Activated B cell treated with CpG ODN at 0.5 μM for 24 hours (primary cell): ENCODE measurements around the gene NTF3. TPM values are rescaled to one million over a fixed set of nuclear protein-coding genes. Genes with fewer than 3 reads are reported as not detected.

Experiments
- ATAC-seq: fragments of 200-7000 bp; cut with Tn5 transposase; one replicate; pipeline ENCODE4 v1.10.0; 2021; ENCODE audit warnings: low read depth, mild to moderate bottlenecking, moderate library complexity
- CTCF ChIA-PET: fragments of 350-600 bp; sonication (Branson Sonifier 250); formaldehyde crosslinking; loops from one replicate; lab custom pipeline; 2021; ENCODE audit warnings: antibody characterized with exemption; lab: Charles Lee
- POLR2A ChIA-PET: fragments of 350-600 bp; sonication (Branson Sonifier 250); formaldehyde crosslinking; loops from one replicate; lab custom pipeline; 2021; ENCODE audit warnings: antibody characterized with exemption; lab: Charles Lee
- DNase-seq: peaks from one replicate; pipeline ENCODE4 v3.0.0; 2022
- H3K27ac Mint-ChIP-seq: one replicate; pipeline ENCODE4 v1.8.0; 2020; ENCODE audit warnings: mixed read lengths
- H3K27me3 Mint-ChIP-seq: one replicate; pipeline ENCODE4 v1.8.0; 2021; ENCODE audit warnings: mixed read lengths
- H3K36me3 Mint-ChIP-seq: one replicate; pipeline ENCODE4 v1.8.0; 2021; ENCODE audit warnings: low read depth, mixed read lengths
- H3K4me1 Mint-ChIP-seq: one replicate; pipeline ENCODE4 v1.8.0; 2021; ENCODE audit warnings: mixed read lengths
- H3K4me3 Mint-ChIP-seq: one replicate; pipeline ENCODE4 v1.8.0; 2020; ENCODE audit warnings: mild to moderate bottlenecking, mixed read lengths
- H3K9me3 Mint-ChIP-seq: one replicate; pipeline ENCODE4 v1.8.0; 2020; ENCODE audit warnings: mixed read lengths
- CTCF ChIP-seq: fragments of 200-600 bp; IDR thresholded peaks from one replicate; pipeline ENCODE4 v1.8.0; 2022; ENCODE audit warnings: antibody characterized with exemption, mild to moderate bottlenecking
- intact Hi-C: fragments of 100-400 bp; cut with micrococcal nuclease; formaldehyde crosslinking; loops from one replicate; pipeline ENCODE4 v1.15.1; 2024
- total RNA-seq: library from RNA; stranded (reverse); gene quantifications from 2 replicates; pipeline ENCODE4 v1.2.3, GENCODE V29; 2022

Gene NTF3
- total RNA-seq, 1 donor from 2014 or later = not detected

GRCh38 chr12:5466521-5466960 lies 34.6 kb downstream of the NTF3 start:
- ATAC-seq (no peak), DNase-seq (no peak)
- TF ChIP-seq CTCF = no peak
- ChIA-PET POLR2A (no interaction called here), CTCF (no interaction called here)
- intact Hi-C loops = no loop called here
- Mint-ChIP-seq H3K9me3 (no peaks in the 10 kb centered on the region), H3K36me3 (no peaks in the 10 kb centered on the region), H3K27ac (no peak overlapping the region), H3K27me3 (peaks cover 6% of the 10 kb centered on the region), H3K4me3 (no peak overlapping the region), H3K4me1 (no peaks in the 10 kb centered on the region)

GRCh38 chr12:5467931-5468330 lies 36.0 kb downstream of the NTF3 start:
- intact Hi-C loops = no loop called here
- no peak overlapping the region for H3K4me3 Mint-ChIP-seq
- ATAC-seq (no peak), DNase-seq (no peak)
- no peaks in the 10 kb centered on the region for H3K9me3 Mint-ChIP-seq
- POLR2A ChIA-PET = no interaction called here
- no peak for TF ChIP-seq CTCF
- H3K27ac Mint-ChIP-seq = no peak overlapping the region
- H3K27me3 Mint-ChIP-seq = peaks cover 6% of the 10 kb centered on the region
- CTCF ChIA-PET = no interaction called here
- H3K4me1 Mint-ChIP-seq = no peaks in the 10 kb centered on the region
- no peaks in the 10 kb centered on the region for H3K36me3 Mint-ChIP-seq

DNA sequence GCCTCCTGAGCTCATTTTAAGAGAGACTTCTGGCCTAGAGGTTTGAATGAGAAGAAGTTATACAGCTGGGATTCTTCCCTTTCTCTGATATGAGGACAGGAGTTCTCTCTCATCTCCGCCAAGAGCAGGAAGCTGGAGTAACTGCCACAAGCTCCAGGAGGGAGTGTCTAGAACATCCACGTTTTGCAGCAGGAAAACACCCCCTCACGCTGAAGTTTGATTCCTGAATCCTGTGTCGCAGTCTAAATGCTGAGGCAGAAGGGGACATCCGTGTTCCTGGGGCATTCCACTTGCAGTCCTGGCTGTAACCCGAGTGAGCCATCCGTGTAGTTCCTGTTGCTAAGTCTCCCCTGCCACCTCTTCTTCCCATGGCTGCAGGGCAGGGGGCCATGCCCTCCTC lies 38.3 kb downstream of the NTF3 start:
- no peak for DNase-seq

DNA sequence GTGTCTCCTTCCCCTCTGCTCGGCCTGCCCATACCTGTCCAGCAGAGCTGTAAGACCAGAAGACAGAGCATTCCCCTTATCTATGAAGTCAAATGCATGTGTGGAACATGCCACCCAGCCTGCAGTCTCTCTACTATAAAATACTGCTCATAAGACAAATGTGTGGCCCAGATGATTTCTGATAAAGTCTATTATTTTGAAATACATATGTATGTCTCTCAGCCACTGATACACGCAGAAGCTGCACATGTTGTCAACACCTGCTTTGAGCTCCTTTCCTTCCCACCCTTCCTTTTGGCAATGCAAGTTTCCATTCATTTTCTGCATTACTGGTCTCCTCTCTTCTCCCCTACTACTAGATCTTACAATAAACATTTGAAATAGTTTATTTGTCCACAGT lies 38.8 kb downstream of the NTF3 start:
- Mint-ChIP-seq H3K9me3 (no peaks in the 10 kb centered on the region), H3K27me3 (peaks cover 6% of the 10 kb centered on the region), H3K27ac (no peak overlapping the region), H3K4me1 (no peaks in the 10 kb centered on the region), H3K4me3 (no peak overlapping the region), H3K36me3 (no peaks in the 10 kb centered on the region)
- ChIA-PET CTCF (no interaction called here), POLR2A (no interaction called here)
- no peak for DNase-seq
- TF ChIP-seq CTCF = no peak
- intact Hi-C loops = no loop called here
- ATAC-seq = no peak

More for the DNA sequence above, 38.3 kb downstream of the NTF3 start:
- TF ChIP-seq CTCF = no peak
- H3K4me1 Mint-ChIP-seq = no peaks in the 10 kb centered on the region
- no peak overlapping the region for H3K27ac Mint-ChIP-seq
- ATAC-seq = no peak
- H3K27me3 Mint-ChIP-seq = peaks cover 6% of the 10 kb centered on the region
- H3K9me3 Mint-ChIP-seq = no peaks in the 10 kb centered on the region
- no peaks in the 10 kb centered on the region for H3K36me3 Mint-ChIP-seq
- intact Hi-C loops = no loop called here
- no peak overlapping the region for H3K4me3 Mint-ChIP-seq
- ChIA-PET POLR2A (no interaction called here), CTCF (no interaction called here)

DNA sequence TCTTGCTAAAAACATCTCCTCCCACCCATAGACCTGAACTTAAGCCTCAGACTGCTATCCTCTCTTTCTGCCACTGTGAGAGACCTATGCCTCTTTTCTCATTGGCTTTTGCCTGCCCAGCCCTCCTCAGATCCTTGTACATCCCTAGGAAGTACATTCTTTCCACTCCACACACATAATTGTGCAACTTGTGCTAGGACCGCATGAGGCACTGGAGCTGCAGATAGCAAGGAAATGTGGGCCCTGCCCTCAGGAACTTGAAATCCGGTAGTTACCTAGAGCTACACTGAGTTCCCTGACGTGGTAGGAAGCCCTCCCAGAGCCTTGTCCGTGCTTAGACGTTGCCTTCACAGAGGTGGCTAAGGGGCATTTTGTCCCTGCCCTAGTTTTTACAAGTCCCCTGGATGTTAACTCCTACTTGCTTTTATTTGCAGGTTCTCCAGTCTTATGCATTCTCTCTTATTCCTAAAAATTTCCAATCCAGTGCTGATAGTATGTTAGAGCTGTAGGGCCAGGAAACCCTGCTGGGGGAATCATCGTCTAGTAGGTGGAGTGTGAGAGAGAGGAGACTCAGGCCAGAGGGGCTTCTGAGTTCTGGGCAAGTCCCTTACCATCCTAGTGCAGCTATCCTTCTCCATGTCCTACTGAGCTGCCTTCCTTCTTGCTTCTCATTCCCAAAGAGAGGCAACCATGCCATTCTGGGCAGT lies 41.3 kb downstream of the NTF3 start:
- Mint-ChIP-seq H3K27me3 (no peaks in the 10 kb centered on the region), H3K9me3 (no peaks in the 10 kb centered on the region), H3K27ac (no peak overlapping the region), H3K4me3 (no peak overlapping the region), H3K36me3 (no peaks in the 10 kb centered on the region), H3K4me1 (peaks cover 12% of the 10 kb centered on the region)
- ATAC-seq (no peak), DNase-seq (no peak)
- intact Hi-C loops = no loop called here
- CTCF ChIA-PET = no interaction called here
- POLR2A ChIA-PET = no interaction called here
- TF ChIP-seq CTCF = no peak
